Measurements from ENCODE around the gene DDO. TPM values are rescaled to one million over a fixed set of nuclear protein-coding genes. Genes with fewer than 3 reads are reported as not detected.

Gene DDO
- total and polyA plus RNA-seq, 2 donors (not counting 3 experiments of a cell fraction or from before 2014, with no cell fraction given): not detected

DNA sequence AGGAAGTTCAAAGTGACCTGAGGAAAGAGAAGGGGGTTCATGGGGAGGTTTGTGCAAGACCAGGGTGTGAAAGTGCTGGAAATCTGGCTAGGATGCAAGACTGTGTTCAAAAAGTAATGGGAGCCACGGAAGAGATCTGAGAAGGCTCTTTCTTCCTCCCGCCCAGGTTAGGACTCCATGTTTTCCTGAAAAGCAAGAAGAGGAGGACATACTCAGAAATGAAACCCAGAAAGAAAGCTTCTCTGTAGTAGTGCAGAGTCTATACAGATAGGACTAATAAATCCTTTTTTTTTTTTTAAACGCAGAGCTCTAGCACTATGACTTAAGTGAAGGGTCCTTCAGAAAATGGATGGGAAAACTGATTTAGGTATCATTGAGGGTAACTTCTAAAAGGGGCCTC lies 3.2 kb upstream of the DDO start:
- ChIA-PET CTCF (no interaction called here), POLR2A (no interaction called here)
- H3K4me1 ChIP-seq (ENCODE audit: control insufficient read depth, extremely low read depth, insufficient read depth, low read length): no peaks in the 10 kb centered on the region
- no peak overlapping the region for H3K27ac ChIP-seq (ENCODE audit: insufficient read depth, low read depth, low read length)
- no peak for DNase-seq (ENCODE audit: low read depth, low spot score)
- H3K27me3 ChIP-seq (ENCODE audit: control insufficient read depth in 2 of 2, insufficient read depth in 2 of 2, low read length in 2 of 2): peaks cover 0 to 7% of the 10 kb centered on the region in 2 experiments
- H3K79me2 ChIP-seq (ENCODE audit: control insufficient read depth, insufficient read depth, low read length): no peaks in the 10 kb centered on the region
- no peak overlapping the region for H3K9ac ChIP-seq (replicated peaks; ENCODE audit: extremely low read depth, insufficient read depth, low read length)
- BruUV-seq (replicated peaks): no TSS peak
- H3K9me3 ChIP-seq (replicated peaks; ENCODE audit: control insufficient read depth, insufficient read depth, low read length): no peaks in the 10 kb centered on the region
- no peaks in the 10 kb centered on the region for H4K20me1 ChIP-seq (replicated peaks; ENCODE audit: control insufficient read depth, extremely low read depth, insufficient read depth, low read length)
- no peak overlapping the region for H3K4me3 ChIP-seq (replicated peaks in 1 of 3; ENCODE audit: insufficient read depth in 1 of 3, low read depth in 1 of 3, low read length in 3 of 3)
- H3K9me1 ChIP-seq (replicated peaks; ENCODE audit: control insufficient read depth, extremely low read depth, insufficient read depth, low read length): no peaks in the 10 kb centered on the region
- H2AFZ ChIP-seq (ENCODE audit: low read depth, low read length): no peak overlapping the region
- dilution Hi-C loops (cut with MboI; ENCODE audit: extremely low pct_ligation_motif_present, low sequenced_read_pairs): no loop called here
- H3K36me3 ChIP-seq (ENCODE audit: control insufficient read depth in 2 of 2, extremely low read depth in 1 of 2, insufficient read depth in 2 of 2, low read length in 2 of 2): no peaks in the 10 kb centered on the region
- no peak for FAIRE-seq
- no peak overlapping the region for H3K4me2 ChIP-seq (ENCODE audit: insufficient read depth, low read length)
- TF ChIP-seq FOS (IDR thresholded peaks at IDR 0.05; ENCODE audit: borderline replicate concordance, insufficient read depth, low read length) (no peak), MYC (IDR thresholded peaks at IDR 0.05; ENCODE audit: low read depth, low read length) (no peak)
- TF ChIP-seq, protein P1, sequence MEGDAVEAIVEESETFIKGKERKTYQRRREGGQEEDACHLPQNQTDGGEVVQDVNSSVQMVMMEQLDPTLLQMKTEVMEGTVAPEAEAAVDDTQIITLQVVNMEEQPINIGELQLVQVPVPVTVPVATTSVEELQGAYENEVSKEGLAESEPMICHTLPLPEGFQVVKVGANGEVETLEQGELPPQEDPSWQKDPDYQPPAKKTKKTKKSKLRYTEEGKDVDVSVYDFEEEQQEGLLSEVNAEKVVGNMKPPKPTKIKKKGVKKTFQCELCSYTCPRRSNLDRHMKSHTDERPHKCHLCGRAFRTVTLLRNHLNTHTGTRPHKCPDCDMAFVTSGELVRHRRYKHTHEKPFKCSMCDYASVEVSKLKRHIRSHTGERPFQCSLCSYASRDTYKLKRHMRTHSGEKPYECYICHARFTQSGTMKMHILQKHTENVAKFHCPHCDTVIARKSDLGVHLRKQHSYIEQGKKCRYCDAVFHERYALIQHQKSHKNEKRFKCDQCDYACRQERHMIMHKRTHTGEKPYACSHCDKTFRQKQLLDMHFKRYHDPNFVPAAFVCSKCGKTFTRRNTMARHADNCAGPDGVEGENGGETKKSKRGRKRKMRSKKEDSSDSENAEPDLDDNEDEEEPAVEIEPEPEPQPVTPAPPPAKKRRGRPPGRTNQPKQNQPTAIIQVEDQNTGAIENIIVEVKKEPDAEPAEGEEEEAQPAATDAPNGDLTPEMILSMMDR (IDR thresholded peaks at IDR 0.05; ENCODE audit: extremely low read depth in 1 of 2, insufficient read depth in 1 of 2, low read depth in 1 of 2, low read length in 2 of 2): no peak
- intact Hi-C loops (cut with micrococcal nuclease): no loop called here

DNA sequence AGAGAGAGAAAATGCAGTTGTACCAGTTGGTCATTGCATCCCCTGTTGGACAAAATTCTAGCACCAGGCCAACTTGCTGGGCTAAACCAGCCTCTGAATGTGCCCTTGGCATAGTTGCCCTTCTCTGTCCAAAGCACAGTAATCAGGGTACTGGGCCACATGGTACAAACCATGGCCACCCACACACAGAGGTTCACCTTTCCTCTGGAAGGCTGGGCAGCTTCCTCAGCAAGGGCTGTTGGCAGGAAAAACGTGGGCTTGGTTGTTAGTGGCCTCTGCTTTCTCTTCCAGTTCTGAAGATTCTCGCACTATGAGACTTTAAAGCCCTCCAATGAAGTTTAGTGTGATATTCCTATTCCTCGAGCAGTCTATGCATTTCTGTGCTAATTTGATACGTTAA lies 706 bp downstream of the DDO start:
- DNase-seq (ENCODE audit: low read depth, low spot score) (no peak), FAIRE-seq (no peak)
- no peaks in the 10 kb centered on the region for H3K36me3 ChIP-seq (ENCODE audit: control insufficient read depth in 2 of 2, extremely low read depth in 1 of 2, insufficient read depth in 2 of 2, low read length in 2 of 2)
- H3K9ac ChIP-seq (replicated peaks; ENCODE audit: extremely low read depth, insufficient read depth, low read length): no peak overlapping the region
- no peaks in the 10 kb centered on the region for H3K9me1 ChIP-seq (replicated peaks; ENCODE audit: control insufficient read depth, extremely low read depth, insufficient read depth, low read length)
- H3K27ac ChIP-seq (ENCODE audit: insufficient read depth, low read depth, low read length): no peak overlapping the region
- intact Hi-C loops (cut with micrococcal nuclease) (no loop called here), dilution Hi-C loops (cut with MboI; ENCODE audit: extremely low pct_ligation_motif_present, low sequenced_read_pairs) (no loop called here)
- no peaks in the 10 kb centered on the region for H4K20me1 ChIP-seq (replicated peaks; ENCODE audit: control insufficient read depth, extremely low read depth, insufficient read depth, low read length)
- H3K4me1 ChIP-seq (ENCODE audit: control insufficient read depth, extremely low read depth, insufficient read depth, low read length): no peaks in the 10 kb centered on the region
- no peak overlapping the region for H2AFZ ChIP-seq (ENCODE audit: low read depth, low read length)
- H3K4me3 ChIP-seq (replicated peaks in 1 of 3; ENCODE audit: insufficient read depth in 1 of 3, low read depth in 1 of 3, low read length in 3 of 3): no peak overlapping the region
- no peak overlapping the region for H3K4me2 ChIP-seq (ENCODE audit: insufficient read depth, low read length)
- no peaks in the 10 kb centered on the region for H3K9me3 ChIP-seq (replicated peaks; ENCODE audit: control insufficient read depth, insufficient read depth, low read length)
- CTCF ChIA-PET: no interaction called here
- peaks cover 2 to 4% of the 10 kb centered on the region in 2 experiments for H3K27me3 ChIP-seq (ENCODE audit: control insufficient read depth in 2 of 2, insufficient read depth in 2 of 2, low read length in 2 of 2)
- BruUV-seq (replicated peaks): no TSS peak
- H3K79me2 ChIP-seq (ENCODE audit: control insufficient read depth, insufficient read depth, low read length): no peaks in the 10 kb centered on the region
- POLR2A ChIA-PET: no interaction called here
- TF ChIP-seq FOS (IDR thresholded peaks at IDR 0.05; ENCODE audit: borderline replicate concordance, insufficient read depth, low read length) (no peak), POLR2A (IDR thresholded peaks at IDR 0.05; ENCODE audit: low read depth, low read length) (no peak), POLR2AphosphoS5 (IDR thresholded peaks at IDR 0.05; ENCODE audit: insufficient read depth, low read depth, low read length) (no peak), MYC (IDR thresholded peaks at IDR 0.05; ENCODE audit: low read depth, low read length) (no peak), GATA2 (IDR thresholded peaks at IDR 0.05; ENCODE audit: insufficient read depth, insufficient read length, low read depth, low read length) (no peak), EZH2 (IDR thresholded peaks at IDR 0.05; ENCODE audit: borderline replicate concordance, low read depth, low read length, severe bottlenecking) (no peak), JUN (IDR thresholded peaks at IDR 0.05; ENCODE audit: borderline replicate concordance, insufficient read depth, insufficient read length, low read depth) (no peak)
- TF ChIP-seq, protein P1 (IDR thresholded peaks at IDR 0.05; ENCODE audit: extremely low read depth in 1 of 2, insufficient read depth in 1 of 2, low read depth in 1 of 2, low read length in 2 of 2): no peak
- TF ChIP-seq, protein P2, sequence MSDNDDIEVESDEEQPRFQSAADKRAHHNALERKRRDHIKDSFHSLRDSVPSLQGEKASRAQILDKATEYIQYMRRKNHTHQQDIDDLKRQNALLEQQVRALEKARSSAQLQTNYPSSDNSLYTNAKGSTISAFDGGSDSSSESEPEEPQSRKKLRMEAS (IDR thresholded peaks at IDR 0.05; ENCODE audit: insufficient read depth, insufficient read length): no peak
